GM19025 (cell line): Measurements from ENCODE around the gene SIGLEC9.

ENCODE experiments used
- ATAC-seq: cut with Tn5 transposase; IDR thresholded peaks from one replicate; pipeline ENCODE4 v1.9.1; 2021; ENCODE audit warnings: mild to moderate bottlenecking, low read depth, moderate library complexity; ENCODE audit not compliant: unreplicated experiment

Gene SIGLEC9

DNA sequence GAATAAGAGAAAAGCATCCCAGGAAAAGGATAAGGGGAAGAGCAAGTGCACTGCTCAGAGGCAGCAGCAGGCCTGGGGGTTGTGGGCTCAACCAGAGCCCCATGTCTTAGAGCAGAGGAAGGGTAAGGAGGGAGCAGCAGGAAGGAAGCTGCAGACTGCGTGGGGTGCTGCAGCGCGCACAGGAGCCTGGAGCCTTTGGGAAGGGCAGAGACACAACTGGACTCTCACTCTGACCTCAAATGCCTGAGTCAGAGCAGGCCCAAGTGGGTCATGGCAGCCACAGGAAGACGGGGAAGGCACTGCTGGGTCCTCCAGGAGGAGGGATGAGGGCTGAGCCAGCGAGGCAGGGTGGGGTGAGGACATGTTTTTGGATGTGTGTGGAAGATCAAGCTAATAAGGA is 49.0 kb downstream of the SIGLEC9 start:
- ATAC-seq, result no peak

DNA sequence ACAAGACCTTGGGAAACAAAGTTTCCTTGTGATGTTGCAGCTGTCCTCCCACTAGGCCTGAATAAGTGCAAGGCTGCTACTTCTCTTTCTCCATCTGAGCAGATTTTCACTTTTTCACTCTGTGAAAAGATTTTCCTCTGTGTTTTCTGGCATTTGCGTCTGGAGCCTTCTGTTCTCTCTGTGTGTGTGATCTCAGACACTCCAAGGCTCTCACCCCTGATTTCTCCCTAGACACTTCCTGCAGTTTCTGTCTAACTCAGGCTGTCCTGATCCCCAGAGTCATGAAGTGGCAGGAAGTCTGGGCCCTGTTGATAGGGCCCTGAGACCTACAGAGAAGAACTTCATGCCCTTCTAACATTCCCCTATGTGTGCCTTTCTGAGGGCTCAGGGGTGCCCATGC is 54.5 kb downstream of the SIGLEC9 start:
- ATAC-seq, result no peak
